C4-2B (cell line): Measurements from ENCODE around the gene OGA.

Experiments used
- CTCF ChIP-seq: fragments of 450-650 bp; conservative IDR thresholded peaks from 2 replicates; pipeline ENCODE4 v1.5.1; 2017; ENCODE audit warnings: mild to moderate bottlenecking
- ZFX ChIP-seq: fragments of 450-650 bp; IDR thresholded peaks from 2 replicates; pipeline ENCODE4 v1.6.1; 2017

- TF ChIP-seq CTCF: no peak
- no peak for TF ChIP-seq ZFX
Measured at GRCh38 chr10:101744267-101744666, 74.0 kb downstream of the OGA start.
